C4-2B (cell line): Measurements from ENCODE around the gene FHAD1.

Source experiments
- H3K27ac ChIP-seq: fragments of 450-650 bp; 2 replicates; pipeline ENCODE4 v1.5.1; 2017
- CTCF ChIP-seq: fragments of 450-650 bp; conservative IDR thresholded peaks from 2 replicates; pipeline ENCODE4 v1.5.1; 2017; ENCODE audit warnings: mild to moderate bottlenecking
- ZFX ChIP-seq: fragments of 450-650 bp; IDR thresholded peaks from 2 replicates; pipeline ENCODE4 v1.6.1; 2017

The FHAD1 gene

GRCh38 chr1:15279576-15280230 is 32.7 kb downstream of the FHAD1 start:
- TF ChIP-seq ZFX: no peak
- TF ChIP-seq CTCF: no peak

GRCh38 chr1:15280416-15280815 is 33.4 kb downstream of the FHAD1 start:
- H3K27ac ChIP-seq: no peak overlapping the region
- TF ChIP-seq ZFX (no peak), CTCF (no peak)

More at GRCh38 chr1:15279576-15280230, 32.7 kb downstream of the FHAD1 start:
- no peak overlapping the region for H3K27ac ChIP-seq

- TF ChIP-seq ZFX: no peak
- no peak for TF ChIP-seq CTCF
- H3K27ac ChIP-seq: no peak overlapping the region
These were observed 35.0 kb downstream of the FHAD1 start for GRCh38 chr1:15282038-15282437.

GRCh38 chr1:15282810-15283474 is 35.9 kb downstream of the FHAD1 start:
- no peak overlapping the region for H3K27ac ChIP-seq

GRCh38 chr1:15283526-15283925 is 36.5 kb downstream of the FHAD1 start:
- no peak for TF ChIP-seq ZFX
- no peak for TF ChIP-seq CTCF
- peak overlapping the region; percentile 77 for H3K27ac ChIP-seq

More at GRCh38 chr1:15282810-15283474, 35.9 kb downstream of the FHAD1 start:
- TF ChIP-seq ZFX (no peak), CTCF (no peak)

- TF ChIP-seq CTCF (no peak), ZFX (no peak)
- H3K27ac ChIP-seq: peak overlapping the region; percentile 16; the same call in 1 of the 2 replicates
These were observed 39.4 kb downstream of the FHAD1 start for GRCh38 chr1:15286452-15286851.
